Diencephalon (tissue), 1 donor: ENCODE data around the gene TOMM22. TPM values are rescaled to one million over a fixed set of nuclear protein-coding genes. Genes with fewer than 3 reads are reported as not detected.

ENCODE experiments used
- total RNA-seq: library from RNA; depleted of rRNA; stranded (reverse); fragments of >200 nt; gene quantifications from one replicate; pipeline ENCODE4 v1.2.3, GENCODE V29; 2014

The TOMM22 gene
- 44.3 TPM for total RNA-seq

DNA sequence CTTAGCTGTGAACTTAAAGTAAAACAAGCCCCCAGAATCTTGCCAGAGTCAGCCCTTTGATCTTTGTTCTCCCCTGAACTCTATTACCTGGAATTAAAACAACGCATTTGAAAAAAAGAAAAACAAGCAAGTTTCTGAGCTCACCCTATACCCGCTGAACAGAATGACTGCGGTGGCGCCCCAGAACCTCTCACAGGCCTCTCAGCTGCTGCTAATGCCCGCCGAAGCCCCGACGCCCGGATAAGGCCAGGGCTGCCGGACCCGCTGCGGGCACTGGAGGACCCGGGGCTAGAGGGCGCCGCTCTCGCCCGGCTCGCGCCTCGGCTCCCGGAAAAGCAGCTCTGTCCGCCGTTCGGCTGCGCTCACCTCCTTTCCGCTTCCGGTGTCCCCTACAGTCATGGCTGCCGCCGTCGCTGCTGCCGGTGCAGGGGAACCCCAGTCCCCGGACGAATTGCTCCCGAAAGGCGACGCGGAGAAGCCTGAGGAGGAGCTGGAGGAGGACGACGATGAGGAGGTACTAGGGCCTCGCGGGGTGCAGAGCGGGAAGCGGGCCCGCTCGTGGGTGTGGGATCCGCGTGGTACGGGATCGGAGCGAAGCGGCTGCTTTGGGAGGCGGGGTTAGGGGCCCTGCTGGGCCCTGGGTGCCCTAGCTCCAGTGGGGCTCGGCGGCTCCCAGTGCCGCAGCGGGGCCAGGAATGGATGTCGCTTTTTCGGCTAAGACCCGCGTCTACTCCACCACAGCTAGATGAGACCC is at the start of gene TOMM22:
Gene TOMM22, plus strand, starts transcription at position 376 of the 754 bp plus-strand sequence. Its CDS starts 22 bp downstream, at position 398.

DNA sequence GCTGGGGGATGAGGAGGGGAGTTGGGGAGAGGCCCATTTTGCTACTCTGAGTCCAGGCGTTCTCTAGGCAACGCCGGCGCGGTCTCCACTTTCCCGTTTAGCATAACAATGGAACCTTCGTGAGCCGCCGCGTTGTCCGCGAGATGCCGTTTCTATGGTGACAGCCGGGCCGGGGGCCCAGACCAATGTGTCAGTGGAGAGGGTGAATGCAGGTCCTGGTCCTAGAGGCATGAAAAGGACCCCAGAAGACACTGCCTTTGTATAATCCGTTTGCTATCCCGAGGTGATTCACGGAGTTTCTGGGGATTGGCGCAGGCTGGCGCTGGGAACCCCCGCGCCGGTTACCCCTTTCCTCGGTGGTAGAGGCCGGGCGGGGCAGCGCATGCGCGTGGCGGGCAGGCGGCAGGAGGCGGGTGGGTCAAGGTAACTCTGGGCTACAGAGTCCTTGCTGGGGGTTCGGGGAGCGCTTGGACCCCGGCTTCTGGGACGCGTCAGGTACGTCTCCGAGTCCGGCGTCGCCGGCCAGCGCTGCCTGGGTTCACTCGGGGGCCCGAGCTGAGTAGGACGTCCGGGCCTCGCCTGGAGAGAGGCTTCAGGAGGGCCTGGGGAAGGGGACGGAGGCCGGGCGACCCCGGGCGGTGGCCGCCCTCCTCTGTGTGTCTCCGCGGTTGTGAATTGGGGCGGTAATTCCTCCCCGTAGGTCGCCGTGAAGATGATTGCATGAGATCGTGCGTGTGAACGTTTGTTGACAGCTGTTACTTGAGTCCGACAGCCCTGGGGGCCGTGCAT is 25.3 kb upstream of the TOMM22 start, which contains the start of the genes CBY1 and FAM227A:
Gene CBY1, plus strand, starts transcription at position 383 of the 789 bp plus-strand sequence. CDS start 11,417 bp downstream, outside the sequence.
Gene FAM227A, minus strand, starts transcription at position 137 of the 789 bp plus-strand sequence. CDS start 6,224 bp downstream, outside the sequence.

DNA sequence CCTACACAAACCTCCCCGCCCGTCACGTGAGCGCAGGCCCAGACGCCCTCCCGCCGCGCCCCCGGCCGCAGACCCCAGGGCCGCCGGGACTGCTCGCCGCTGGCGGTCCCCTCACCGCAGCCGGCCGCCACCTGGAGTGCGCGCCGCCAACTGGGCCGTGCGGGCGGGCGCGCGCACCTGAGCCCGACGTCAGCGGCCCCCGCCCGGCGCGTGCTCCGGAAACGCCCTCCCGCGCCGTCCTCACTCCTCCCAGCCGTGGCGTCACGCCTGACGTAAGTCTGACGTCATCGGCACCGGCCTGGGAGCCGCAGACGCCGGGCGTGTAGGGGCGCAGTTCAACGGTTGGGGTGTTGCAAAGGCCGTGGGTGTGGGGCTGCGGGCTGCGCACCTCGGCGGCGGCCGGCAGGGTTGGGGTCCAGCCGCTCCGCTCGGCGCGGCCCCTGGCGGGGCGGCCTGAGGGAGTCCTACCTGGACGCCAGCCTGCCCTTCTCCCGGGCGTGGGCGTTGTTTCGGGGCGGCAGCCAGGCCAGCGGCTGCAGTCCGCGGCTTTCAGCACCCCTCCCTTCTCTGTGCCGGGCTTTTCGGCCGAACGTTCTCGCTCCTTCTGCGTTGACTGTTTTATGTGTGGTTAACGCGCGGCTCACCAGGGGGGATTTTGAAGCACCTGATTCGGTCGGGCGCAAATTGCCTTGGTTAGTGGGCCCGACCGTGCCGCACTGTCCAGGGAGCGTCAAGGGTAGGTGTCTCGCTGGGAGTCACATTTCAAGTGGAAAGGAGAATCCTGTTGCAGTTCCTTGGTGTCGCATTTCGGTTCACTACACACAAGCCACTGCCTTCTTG is 19.3 kb downstream of the TOMM22 start, which contains the start of gene JOSD1:
Gene JOSD1, minus strand, starts transcription at position 155 of the 840 bp plus-strand sequence. CDS start 956 bp downstream, outside the sequence.

DNA sequence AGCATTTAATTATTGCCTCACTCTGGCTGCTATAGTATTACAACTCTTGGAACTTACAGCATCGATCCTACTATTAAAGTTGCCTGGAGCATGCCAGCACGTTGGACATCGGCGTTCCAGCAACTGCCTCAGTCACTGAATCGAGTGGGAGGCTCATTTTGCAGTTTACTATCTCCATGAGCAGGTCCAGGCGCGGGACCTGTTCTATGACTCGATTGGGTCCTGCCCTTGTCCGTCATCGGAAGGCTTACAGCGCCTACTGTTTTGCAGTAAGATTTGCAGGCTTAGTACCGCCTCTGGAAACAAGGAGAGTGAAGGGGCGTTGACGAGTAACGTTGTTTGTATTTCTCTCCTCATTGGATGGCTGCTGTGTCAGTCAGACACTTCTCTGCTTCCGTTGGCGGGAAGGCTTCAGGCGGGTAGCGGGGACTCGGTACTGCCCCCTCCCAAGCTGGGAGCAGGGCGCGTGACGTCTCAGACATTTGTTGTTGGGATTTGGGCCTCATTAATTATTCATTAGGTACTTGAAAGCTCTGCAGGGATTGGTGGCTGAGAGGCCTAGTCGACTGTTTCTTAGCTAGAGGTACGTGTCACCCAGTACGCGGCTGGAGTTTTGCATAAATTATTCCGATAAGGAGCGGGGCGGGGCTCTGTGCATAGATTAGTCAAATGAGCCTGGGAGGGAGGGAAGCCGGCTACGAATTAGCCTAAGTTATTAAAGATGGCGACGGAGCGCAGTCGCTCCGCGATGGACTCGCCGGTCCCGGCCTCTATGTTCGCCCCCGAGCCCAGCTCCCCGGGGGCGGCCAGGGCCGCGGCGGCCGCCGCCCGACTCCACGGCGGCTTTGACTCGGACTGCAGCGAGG is 23.7 kb downstream of the TOMM22 start, which contains the start of gene GTPBP1:
Gene GTPBP1, plus strand, starts transcription at position 710 of the 866 bp plus-strand sequence. Its CDS starts 12 bp downstream, at position 722.

Other genes starting within 250 kb of the TOMM22 start
- 6.5 TPM for gene KCNJ4, start 226.8 kb upstream of the TOMM22 start, total RNA-seq
- gene KDELR3, start 213.9 kb upstream of the TOMM22 start, total RNA-seq = 1.2 TPM
- gene DDX17, start 175.6 kb upstream of the TOMM22 start, total RNA-seq = 510 TPM
- 7.6 TPM for gene DMC1, start 111.8 kb upstream of the TOMM22 start, total RNA-seq
- gene FAM227A, start 25.6 kb upstream of the TOMM22 start, total RNA-seq = 9.2 TPM
- gene CBY1, start 25.3 kb upstream of the TOMM22 start, total RNA-seq = 23.8 TPM
- gene JOSD1, start 19.0 kb downstream of the TOMM22 start, total RNA-seq = 44.8 TPM
- gene GTPBP1, start 24.0 kb downstream of the TOMM22 start, total RNA-seq = 36.2 TPM
- gene SUN2, start 74.0 kb downstream of the TOMM22 start, total RNA-seq = 52.6 TPM
- 16.1 TPM for gene DNAL4, start 112.2 kb downstream of the TOMM22 start, total RNA-seq
- 64.6 TPM for gene NPTXR, start 162.1 kb downstream of the TOMM22 start, total RNA-seq
- gene CBX6, start 190.3 kb downstream of the TOMM22 start, total RNA-seq = 65.3 TPM